K562 (cell line): Measurements from ENCODE around the gene ZNF613.

Source experiments
- DACH1 ChIP-seq: fragments of 450-650 bp; IDR thresholded peaks from 2 replicates; pipeline ENCODE4 v1.6.1; 2018; ENCODE audit not compliant: partially characterized antibody
- FOXA3 ChIP-seq, 2 experiments: fragments of 450-650 bp in 1 of 2; sonication (generic) in 1 of 2; formaldehyde crosslinking; IDR thresholded peaks in 1 of 2; conservative IDR thresholded peaks in 1 of 2; 2 replicates each; pipeline versions ENCODE4 v1.4.0 to v1.8.0; 2020 to 2022; ENCODE audit warnings: mild to moderate bottlenecking in 2 of 2, missing genetic modification reagents in 1 of 2
- GABPB1 ChIP-seq: sonication (generic); formaldehyde crosslinking; IDR thresholded peaks from 2 replicates; pipeline ENCODE4 v1.8.0; 2022; ENCODE audit warnings: mild to moderate bottlenecking, missing genetic modification reagents
- GTF2F1 ChIP-seq: IDR thresholded peaks from 2 replicates; pipeline ENCODE4 v1.6.1; 2011; ENCODE audit warnings: low read depth, low read length, improper control_type of control experiment
- NFIC ChIP-seq: fragments of 450-650 bp; IDR thresholded peaks from 2 replicates; pipeline ENCODE4 v1.6.1; 2017; ENCODE audit warnings: mild to moderate bottlenecking, inconsistent platforms
- NFXL1 ChIP-seq: fragments of 450-650 bp; formaldehyde crosslinking; IDR thresholded peaks from 2 replicates; pipeline ENCODE4 v1.4.0; 2021; ENCODE audit warnings: mild to moderate bottlenecking
- SMARCA4 ChIP-seq: fragments of 450-650 bp; IDR thresholded peaks from 2 replicates; pipeline ENCODE4 v1.6.1; 2016
- TSC22D4 ChIP-seq: fragments of 450-650 bp; IDR thresholded peaks from 2 replicates; pipeline ENCODE4 v1.6.1; 2016; ENCODE audit warnings: missing genetic modification characterization, missing biosample characterization, control low read depth

GRCh38 chr19:51926426-51926783 is 867 bp upstream of the ZNF613 start:
- no peak for TF ChIP-seq SMARCA4
- no peak for TF ChIP-seq NFXL1 (CRISPR knock-in tag)
- no peak for TF ChIP-seq GABPB1 (CRISPR knock-in tag)
- TF ChIP-seq TSC22D4 (tag) = no peak
- TF ChIP-seq DACH1 = no peak
- no peak for TF ChIP-seq FOXA3 (CRISPR knock-in tag; conservative IDR thresholded peaks at IDR 0.05 in 1 of 2, IDR thresholded peaks at IDR 0.05 in 1 of 2)
- TF ChIP-seq NFIC = no peak
- TF ChIP-seq GTF2F1 = no peak
